Measurements from ENCODE around the gene ADAMTS15. TPM values are rescaled to one million over a fixed set of nuclear protein-coding genes. Genes with fewer than 3 reads are reported as not detected.

ADAMTS15 gene
- total and polyA plus RNA-seq, 9 donors: 0.95 to 7.2 (median 2.7) TPM

GRCh38 chr11:130431801-130432200, 16.6 kb upstream of the ADAMTS15 start:
- H3K27me3 ChIP-seq: no peaks in the 10 kb centered on the region
- H3K4me3 ChIP-seq: no peak overlapping the region
- H3K36me3 ChIP-seq: no peaks in the 10 kb centered on the region
- no peak for DNase-seq
- WGBS, 3 donors: 26 to 47% (median 26%) methylated on average over 3 of the region's 3 CpGs
- intact Hi-C loops (cut with DNase I): loop anchor here in 3 of 4 donors (2.0 to 10.0 kb wide), 3 partner anchors 220 to 463 kb away; no protein-coding TSS in a partner anchor
- H3K27ac ChIP-seq: no peak overlapping the region
- peaks cover 4% of the 10 kb centered on the region for H3K4me1 ChIP-seq (ENCODE audit: insufficient read depth)
- no peak for TF ChIP-seq POLR2A (IDR thresholded peaks at IDR 0.05)
- no peak for TF ChIP-seq CTCF (IDR thresholded peaks at IDR 0.05)
- no peak for TF ChIP-seq EP300 (IDR thresholded peaks at IDR 0.05)
- H3K9me3 ChIP-seq: no peaks in the 10 kb centered on the region

- TF ChIP-seq EP300 (IDR thresholded peaks at IDR 0.05) (no peak), POLR2A (IDR thresholded peaks at IDR 0.05) (no peak), CTCF (IDR thresholded peaks at IDR 0.05) (no peak)
- H3K27ac ChIP-seq: no peak overlapping the region
- no peak overlapping the region for H3K4me3 ChIP-seq
- no peaks in the 10 kb centered on the region for H3K9me3 ChIP-seq
- no peak for DNase-seq
- WGBS, 3 donors: 80 to 92% (median 90%) methylated on average over 4 of the region's 4 CpGs
- H3K4me1 ChIP-seq (ENCODE audit: insufficient read depth): peaks cover 4% of the 10 kb centered on the region
- intact Hi-C loops (cut with DNase I): loop anchor here in 3 of 4 donors (5.0 to 10.0 kb wide), 2 partner anchors 221 to 461 kb away; no protein-coding TSS in a partner anchor
- no peaks in the 10 kb centered on the region for H3K27me3 ChIP-seq
- no peaks in the 10 kb centered on the region for H3K36me3 ChIP-seq
Measured at GRCh38 chr11:130433357-130433756, 15.1 kb upstream of the ADAMTS15 start.

GRCh38 chr11:130434521-130435223, 13.8 kb upstream of the ADAMTS15 start:
- Histone ChIP-seq H3K27ac (peak overlapping the region; percentile 18 to 39), H3K36me3 (no peaks in the 10 kb centered on the region), H3K9me3 (no peaks in the 10 kb centered on the region), H3K27me3 (no peaks in the 10 kb centered on the region), H3K4me3 (peak overlapping the region; percentile 38), H3K4me1 (ENCODE audit: insufficient read depth) (peaks cover 2% of the 10 kb centered on the region)
- 0 to 1% (median 0%) methylated on average over 20 of the region's 20 CpGs for WGBS, 3 donors
- DNase-seq: peak; percentile 68 to 79 (median 76)
- no peak for TF ChIP-seq EP300 (IDR thresholded peaks at IDR 0.05)
- no peak for TF ChIP-seq POLR2A (IDR thresholded peaks at IDR 0.05)
- TF ChIP-seq CTCF (IDR thresholded peaks at IDR 0.05): peak; percentile 74 to 85 (median 75)
- intact Hi-C loops (cut with DNase I): loop anchor here (1.0 to 10.0 kb wide), 5 partner anchors 222 to 460 kb away; no protein-coding TSS in a partner anchor

GRCh38 chr11:130435671-130436070, 12.8 kb upstream of the ADAMTS15 start:
- no peaks in the 10 kb centered on the region for H3K9me3 ChIP-seq
- WGBS, 3 donors: 29 to 36% (median 30%) methylated on average over 4 of the region's 4 CpGs
- H3K27ac ChIP-seq: no peak overlapping the region
- TF ChIP-seq EP300 (IDR thresholded peaks at IDR 0.05) (no peak), CTCF (IDR thresholded peaks at IDR 0.05) (no peak), POLR2A (IDR thresholded peaks at IDR 0.05) (no peak)
- intact Hi-C loops (cut with DNase I): loop anchor here in 3 of 4 donors (2.0 to 10.0 kb wide), 3 partner anchors 427 to 459 kb away; no protein-coding TSS in a partner anchor
- H3K36me3 ChIP-seq: no peaks in the 10 kb centered on the region
- H3K4me1 ChIP-seq (ENCODE audit: insufficient read depth): peaks cover 2% of the 10 kb centered on the region
- H3K4me3 ChIP-seq: no peak overlapping the region
- H3K27me3 ChIP-seq: no peaks in the 10 kb centered on the region
- DNase-seq: no peak
